Calu3 (cell line): ENCODE data around the gene KCNAB1. TPM values are rescaled to one million over a fixed set of nuclear protein-coding genes. Genes with fewer than 3 reads are reported as not detected.

Experiments
- BruUV-seq: library from RNA; stranded (reverse); fragments of 400-500 nt; replicated peaks from 2 replicates; lab custom pipeline; 2021; lab: Mats Ljungman, UMichigan
- CTCF ChIA-PET: fragments of 300-600 bp; sonication (Branson Sonifier 250); formaldehyde crosslinking; loops from one replicate; lab custom pipeline; 2022; ENCODE audit warnings: antibody characterized with exemption; lab: Charles Lee
- DNase-seq: peaks from one replicate; pipeline ENCODE4 v3.0.0; 2022
- H3K27ac Mint-ChIP-seq: one replicate; pipeline ENCODE4 v1.8.0; 2022; ENCODE audit warnings: mixed read lengths; ENCODE audit not compliant: unreplicated experiment
- H3K27me3 Mint-ChIP-seq: one replicate; pipeline ENCODE4 v1.8.0; 2022; ENCODE audit warnings: mixed read lengths; ENCODE audit not compliant: unreplicated experiment
- H3K36me3 Mint-ChIP-seq: one replicate; pipeline ENCODE4 v1.8.0; 2022; ENCODE audit warnings: mild to moderate bottlenecking, moderate library complexity, mixed read lengths; ENCODE audit not compliant: insufficient read depth, unreplicated experiment
- H3K4me1 Mint-ChIP-seq: one replicate; pipeline ENCODE4 v1.8.0; 2022; ENCODE audit warnings: mild to moderate bottlenecking, low read depth, mixed read lengths; ENCODE audit not compliant: unreplicated experiment
- H3K4me3 Mint-ChIP-seq: one replicate; pipeline ENCODE4 v1.8.0; 2022; ENCODE audit warnings: mild to moderate bottlenecking, low read depth, moderate library complexity, mixed read lengths; ENCODE audit not compliant: unreplicated experiment
- H3K9me3 Mint-ChIP-seq: one replicate; pipeline ENCODE4 v1.8.0; 2022; ENCODE audit warnings: low read depth, mixed read lengths; ENCODE audit not compliant: unreplicated experiment
- CTCF ChIP-seq: fragments of 200-600 bp; IDR thresholded peaks from one replicate; pipeline ENCODE4 v1.8.0; 2022; ENCODE audit warnings: antibody characterized with exemption; ENCODE audit not compliant: unreplicated experiment
- intact Hi-C: fragments of 100-400 bp; cut with micrococcal nuclease; formaldehyde crosslinking; loops from one replicate; pipeline ENCODE4 v1.10.0; 2022; ENCODE audit not compliant: unreplicated experiment
- total RNA-seq: library from RNA; stranded (reverse); gene quantifications from 2 replicates; pipeline ENCODE4 v1.2.3, GENCODE V29; 2022

Gene KCNAB1
- total RNA-seq, 1 experiment from 2014 or later = 1.6 TPM

DNA sequence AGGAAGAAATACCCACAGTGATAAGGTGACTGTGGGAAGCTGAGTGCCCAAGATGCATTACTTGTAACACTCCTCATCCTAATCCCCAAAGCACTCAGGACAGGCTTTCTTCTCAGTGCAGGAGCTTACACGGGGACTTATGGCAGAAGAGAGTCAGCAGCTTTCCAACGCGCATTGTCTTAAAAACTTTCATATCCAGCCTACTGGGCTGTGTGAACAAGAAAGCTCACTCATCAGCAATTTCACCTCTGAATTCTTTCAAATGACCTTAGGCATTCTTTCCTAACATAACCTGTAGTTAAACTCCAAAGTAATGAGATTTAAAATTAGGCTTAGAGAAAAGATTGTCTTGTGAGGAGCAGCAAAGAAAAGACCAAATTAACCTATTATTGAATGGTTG is 132.3 kb downstream of the KCNAB1 start:
- DNase-seq = no peak
- intact Hi-C loops = no loop called here
- CTCF ChIA-PET = no interaction called here
- BruUV-seq = no TSS peak
- no peaks in the 10 kb centered on the region for H3K4me1 Mint-ChIP-seq
- H3K36me3 Mint-ChIP-seq = no peaks in the 10 kb centered on the region
- TF ChIP-seq CTCF = no peak
- H3K27me3 Mint-ChIP-seq = peaks cover 54% of the 10 kb centered on the region
- H3K27ac Mint-ChIP-seq = no peak overlapping the region
- no peak overlapping the region for H3K4me3 Mint-ChIP-seq
- H3K9me3 Mint-ChIP-seq = no peaks in the 10 kb centered on the region

DNA sequence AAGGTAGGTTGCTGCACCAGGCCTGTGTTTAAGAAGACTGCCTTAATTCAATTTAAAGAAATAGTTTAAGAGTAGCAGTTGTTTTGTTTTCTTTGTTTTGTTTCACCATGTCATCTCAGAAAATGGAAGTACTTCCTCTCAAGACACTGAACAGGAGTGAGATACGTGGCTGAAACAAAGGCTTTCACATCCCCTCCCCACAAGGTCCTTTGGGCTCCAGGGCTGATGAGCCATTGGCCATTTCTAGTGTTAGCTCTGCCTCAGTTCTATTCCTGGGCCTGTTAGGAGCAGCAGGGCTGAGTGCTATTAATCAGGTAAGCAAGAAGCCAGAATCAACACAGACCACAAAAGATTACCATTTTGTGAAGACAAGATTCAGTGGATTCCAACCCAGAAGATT is 132.8 kb downstream of the KCNAB1 start:
- intact Hi-C loops = no loop called here
- Mint-ChIP-seq H3K9me3 (no peaks in the 10 kb centered on the region), H3K27ac (no peak overlapping the region), H3K36me3 (no peaks in the 10 kb centered on the region), H3K4me3 (no peak overlapping the region), H3K27me3 (peaks cover 55% of the 10 kb centered on the region), H3K4me1 (no peaks in the 10 kb centered on the region)
- TF ChIP-seq CTCF = no peak
- CTCF ChIA-PET = interaction anchor here (2.0 kb wide), 1 partner anchor 11 kb away, joined by 5 read pairs; no protein-coding TSS in a partner anchor
- no TSS peak for BruUV-seq
- no peak for DNase-seq

DNA sequence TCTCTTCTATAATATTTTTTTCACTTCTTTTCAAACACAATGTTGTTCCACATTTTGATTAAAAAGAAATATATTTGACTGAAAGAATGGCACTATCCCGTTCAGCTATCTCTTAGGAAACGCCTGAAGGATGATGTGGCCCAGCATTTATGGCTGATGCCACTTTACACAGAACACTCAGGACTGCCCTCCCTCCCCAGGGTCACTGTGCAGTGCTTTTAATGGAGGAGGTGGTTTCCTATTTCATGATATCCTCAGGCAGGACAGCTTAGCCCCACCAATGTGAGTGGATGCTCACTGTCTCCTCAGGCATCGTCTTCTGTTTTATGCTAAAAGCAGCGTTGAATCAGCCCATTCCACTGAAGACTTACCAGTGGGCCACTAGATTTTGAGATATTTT is 135.9 kb downstream of the KCNAB1 start:
- Mint-ChIP-seq H3K4me1 (no peaks in the 10 kb centered on the region), H3K27me3 (peaks cover 57% of the 10 kb centered on the region), H3K27ac (no peak overlapping the region), H3K9me3 (no peaks in the 10 kb centered on the region), H3K36me3 (no peaks in the 10 kb centered on the region), H3K4me3 (no peak overlapping the region)
- no peak for TF ChIP-seq CTCF
- CTCF ChIA-PET = no interaction called here
- DNase-seq = no peak
- no TSS peak for BruUV-seq
- intact Hi-C loops = no loop called here

DNA sequence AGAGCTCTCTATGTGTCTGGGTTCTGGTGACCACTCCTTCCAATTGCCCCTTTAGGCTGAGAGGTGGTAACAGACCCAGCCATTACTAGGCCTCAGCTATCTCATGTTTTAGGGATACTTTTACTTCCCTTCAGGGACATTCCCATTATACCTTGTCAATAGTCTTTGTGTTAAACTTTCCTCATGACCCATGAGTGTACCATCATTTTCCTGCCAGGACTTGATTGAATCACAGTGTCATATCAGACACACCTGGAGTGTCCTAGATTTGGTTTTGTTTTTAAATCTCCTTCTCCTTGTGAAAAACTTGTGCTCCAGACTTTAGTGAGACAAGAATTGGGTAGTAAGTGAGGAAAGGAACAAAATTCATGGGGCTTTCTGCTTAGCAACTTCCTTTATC is 136.6 kb downstream of the KCNAB1 start:
- TF ChIP-seq CTCF = no peak
- no peaks in the 10 kb centered on the region for H3K4me1 Mint-ChIP-seq
- no peaks in the 10 kb centered on the region for H3K36me3 Mint-ChIP-seq
- H3K4me3 Mint-ChIP-seq = no peak overlapping the region
- no peak for DNase-seq
- BruUV-seq = no TSS peak
- no peak overlapping the region for H3K27ac Mint-ChIP-seq
- peaks cover 50% of the 10 kb centered on the region for H3K27me3 Mint-ChIP-seq
- intact Hi-C loops = no loop called here
- CTCF ChIA-PET = no interaction called here
- no peaks in the 10 kb centered on the region for H3K9me3 Mint-ChIP-seq
